Gastroesophageal sphincter (tissue), 4 donors: ENCODE data around the gene PNLDC1. TPM values are rescaled to one million over a fixed set of nuclear protein-coding genes. Genes with fewer than 3 reads are reported as not detected.
"Not testable (repeated sequence)": the region's sequence is repeated elsewhere in the genome, so short reads cannot be mapped to it uniquely, and the experiment has no call there.

Source experiments
- ATAC-seq: fragments of 150-250 bp; one replicate; pipeline ENCODE4 v1.9.1; 2016; ENCODE audit warnings: mild to moderate bottlenecking, moderate library complexity
- H3K27ac ChIP-seq, 4 donors: fragments of 200-600 bp; sonication (generic) in 3 of 4; 1 replicate in 3 of 4; 2 replicates in 1 of 4; pipeline ENCODE4 v1.5.1; 2016 to 2019
- H3K27me3 ChIP-seq: fragments of 200-600 bp; sonication (generic); one replicate; pipeline ENCODE4 v1.5.1; 2019
- H3K36me3 ChIP-seq, 2 donors: fragments of 200-600 bp; sonication (generic); one replicate each; pipeline ENCODE4 v1.5.1; 2019; ENCODE audit warnings: control low read depth in 1 of 2
- H3K4me1 ChIP-seq, 3 donors: fragments of 200-600 bp; sonication (generic); 1 replicate in 2 of 3; 2 replicates in 1 of 3; pipeline ENCODE4 v1.5.1; 2016 to 2019; ENCODE audit warnings: control low read depth in 2 of 3
- H3K4me3 ChIP-seq, 2 donors: fragments of 200-600 bp; sonication (generic); one replicate each; pipeline ENCODE4 v1.5.1; 2019; ENCODE audit warnings: mild to moderate bottlenecking in 1 of 2, moderate library complexity in 1 of 2
- H3K9me3 ChIP-seq, 3 donors: fragments of 200-600 bp; sonication (generic); one replicate each; pipeline ENCODE4 v1.5.1; 2017 to 2019; ENCODE audit warnings: control low read depth in 2 of 3
- CTCF ChIP-seq, 4 experiments: fragments of 200-600 bp in 2 of 4; fragments of 450-650 bp in 2 of 4; sonication (generic) in 1 of 4; IDR thresholded peaks; one replicate each; pipeline ENCODE4 v1.5.1; 2017 to 2019; ENCODE audit warnings: antibody characterized with exemption in 4 of 4, mild to moderate bottlenecking in 2 of 4, moderate library complexity in 2 of 4
- EP300 ChIP-seq: sonication (generic); formaldehyde crosslinking; IDR thresholded peaks from one replicate; pipeline ENCODE4 v1.6.1; 2017; ENCODE audit warnings: antibody characterized with exemption, mild to moderate bottlenecking
- POLR2A ChIP-seq, 2 donors: fragments of 450-650 bp; IDR thresholded peaks; one replicate each; pipeline ENCODE4 v1.6.1; 2017; ENCODE audit warnings: antibody characterized with exemption in 2 of 2, mild to moderate bottlenecking in 2 of 2, moderate library complexity in 1 of 2
- POLR2AphosphoS5 ChIP-seq: sonication (generic); formaldehyde crosslinking; IDR thresholded peaks from one replicate; pipeline ENCODE4 v1.6.1; 2017; ENCODE audit warnings: antibody characterized with exemption
- WGBS, 2 donors: methylation state at CpG; one replicate each; pipeline ENCODE4 v1.1.5; 2018; ENCODE audit warnings: low coverage in 1 of 2; 5-methylcytosine and 5-hydroxymethylcytosine counted together
- total RNA-seq, 4 donors: library from RNA; depleted of rRNA; stranded (reverse); fragments of >200 nt; gene quantifications; one replicate each; pipeline ENCODE4 v1.1.0, GENCODE V29; 2016

PNLDC1 gene
- total RNA-seq, 4 donors from 2014 or later, result 0.47 TPM; not detected in 3

- Histone ChIP-seq H3K27me3 (no peaks in the 10 kb centered on the region), H3K27ac (peak within 1 kb of the TSS; percentile 92 to 99 (median 98)), H3K4me1 (peaks cover 3 to 70% (median 31%) of the 10 kb centered on the region in 3 donors), H3K9me3 (no peaks in the 10 kb centered on the region), H3K36me3 (peaks cover 0 to 50% of the 10 kb centered on the region in 2 donors), H3K4me3 (peak within 1 kb of the TSS; percentile 78 to 100)
- TF ChIP-seq CTCF (IDR thresholded peaks at IDR 0.05) (peak in 1 of 4 experiments; percentile 13), POLR2AphosphoS5 (peak; percentile 74), EP300 (no peak), POLR2A (IDR thresholded peaks at IDR 0.05) (peak; percentile 41 to 67)
- 0 to 2% methylated on average over 12 to 16 of the region's 56 CpGs for WGBS, 2 donors
- peak; percentile 93 for ATAC-seq
Measured at GRCh38 chr6:159790149-159790955, 9.7 kb upstream of the PNLDC1 start, which contains the start of gene MRPL18. MRPL18 (plus strand) TSS chr6:159790467; CDS start chr6:159790588, 121 bp downstream.

GRCh38 chr6:159790956-159791598 is 9.0 kb upstream of the PNLDC1 start:
- Histone ChIP-seq H3K4me3 (peak overlapping the region; percentile 57 to 100), H3K27me3 (no peaks in the 10 kb centered on the region), H3K27ac (peak overlapping the region; percentile 92 to 99 (median 98)), H3K36me3 (peaks cover 0 to 49% of the 10 kb centered on the region in 2 donors), H3K4me1 (peaks cover 3 to 72% (median 31%) of the 10 kb centered on the region in 3 donors), H3K9me3 (no peaks in the 10 kb centered on the region)
- TF ChIP-seq POLR2AphosphoS5, result no peak
- no peak for TF ChIP-seq CTCF (IDR thresholded peaks at IDR 0.05)
- no peak for TF ChIP-seq EP300
- no peak for ATAC-seq
- 6 to 30% methylated on average over 7 to 11 of the region's 18 CpGs for WGBS, 2 donors

GRCh38 chr6:159794976-159795375 is 5.1 kb upstream of the PNLDC1 start:
- 58 to 71% methylated on average over 4 to 6 of the region's 8 CpGs for WGBS, 2 donors
- ATAC-seq, H3K27me3 ChIP-seq, H3K27ac ChIP-seq, H3K9me3 ChIP-seq, H3K4me3 ChIP-seq: not testable (repeated sequence)
- peaks cover 0 to 71% of the 10 kb centered on the region in 2 donors for H3K36me3 ChIP-seq
- H3K4me1 ChIP-seq, result peaks cover 3 to 53% (median 17%) of the 10 kb centered on the region in 3 donors

GRCh38 chr6:159797554-159797953 is 2.5 kb upstream of the PNLDC1 start:
- Histone ChIP-seq H3K4me1 (peaks cover 0 to 33% (median 3%) of the 10 kb centered on the region in 3 donors), H3K9me3 (no peaks in the 10 kb centered on the region), H3K4me3 (no peak overlapping the region), H3K27ac (no peak overlapping the region), H3K27me3 (no peaks in the 10 kb centered on the region), H3K36me3 (peaks cover 0 to 75% of the 10 kb centered on the region in 2 donors)
- TF ChIP-seq CTCF (IDR thresholded peaks at IDR 0.05) (no peak), EP300 (no peak), POLR2AphosphoS5 (no peak), POLR2A (IDR thresholded peaks at IDR 0.05) (no peak)
- ATAC-seq, result no peak
- WGBS, 2 donors, result 29 to 33% methylated on average over 1 of the region's 1 CpG

- WGBS, 2 donors, result 90 to 95% methylated on average over 3 to 5 of the region's 8 CpGs
- Histone ChIP-seq H3K9me3 (no peaks in the 10 kb centered on the region), H3K4me3 (no peak overlapping the region), H3K27me3 (no peaks in the 10 kb centered on the region), H3K27ac (no peak overlapping the region), H3K4me1 (no peaks in the 10 kb centered on the region), H3K36me3 (peaks cover 0 to 40% of the 10 kb centered on the region in 2 donors)
- TF ChIP-seq EP300 (no peak), POLR2AphosphoS5 (no peak), POLR2A (IDR thresholded peaks at IDR 0.05) (no peak), CTCF (IDR thresholded peaks at IDR 0.05) (no peak)
- no peak for ATAC-seq
Measured at GRCh38 chr6:159801935-159802334, 1.9 kb downstream of the PNLDC1 start.
